ENCODE data around the gene SLC22A17. TPM values are rescaled to one million over a fixed set of nuclear protein-coding genes. Genes with fewer than 3 reads are reported as not detected.

The SLC22A17 gene
- total and polyA plus RNA-seq, 2 of the 13 experiments (the other 11 are each of a cell fraction or from before 2014, with no cell fraction given), result 0.95 to 1.1 TPM

GRCh38 chr14:23301288-23301968, 51.3 kb downstream of the SLC22A17 start (continued):
- no peak; the same call in 1 of the 2 replicates for TF ChIP-seq HOMEZ (CRISPR knock-in tag; IDR thresholded peaks at IDR 0.05; ENCODE audit: low read depth)
- peak; percentile 60; the same call in 1 of the 2 replicates for TF ChIP-seq NR2C2 (CRISPR knock-in tag; IDR thresholded peaks at IDR 0.05; ENCODE audit: borderline replicate concordance)
- no peak for TF ChIP-seq CCAR2 (optimal IDR thresholded peaks at IDR 0.05; ENCODE audit: low read depth, low read length)
- peak; percentile 87; the same call in 1 of the 2 replicates for TF ChIP-seq ZNF253 (CRISPR knock-in tag; IDR thresholded peaks at IDR 0.05; ENCODE audit: borderline replicate concordance)
- TF ChIP-seq ZNF547 (CRISPR knock-in tag; IDR thresholded peaks at IDR 0.05), result no peak; the same call in 1 of the 2 replicates
- TF ChIP-seq ZNF292 (CRISPR knock-in tag; IDR thresholded peaks at IDR 0.05; ENCODE audit: borderline replicate concordance, low read depth), result no peak; the same call in none of the 2 replicates
- no peak; the same call in 1 of the 2 replicates for TF ChIP-seq GTF2F1 (IDR thresholded peaks at IDR 0.05; ENCODE audit: low read length)
- TF ChIP-seq SATB2 (CRISPR knock-in tag; IDR thresholded peaks at IDR 0.05), result peak; percentile 91
- peak; percentile 94 for TF ChIP-seq KDM2A (CRISPR knock-in tag; IDR thresholded peaks at IDR 0.05; ENCODE audit: borderline replicate concordance, low read depth)
- peak; percentile 53 for TF ChIP-seq IKZF4 (CRISPR knock-in tag; IDR thresholded peaks at IDR 0.05; ENCODE audit: borderline replicate concordance, low read depth, not compliant biosample characterization)
- peak; percentile 92; the same call in 1 of the 2 replicates for TF ChIP-seq ZNF513 (CRISPR knock-in tag; conservative IDR thresholded peaks at IDR 0.05)
- peak; percentile 63; the same call in 1 of the 2 replicates for TF ChIP-seq ZNF264 (CRISPR knock-in tag; IDR thresholded peaks at IDR 0.05)
- TF ChIP-seq PHB2 (IDR thresholded peaks at IDR 0.05; ENCODE audit: partially characterized antibody), result no peak
- TF ChIP-seq ZNF484 (CRISPR knock-in tag; IDR thresholded peaks at IDR 0.05; ENCODE audit: borderline replicate concordance, low read depth), result no peak
- peak; percentile 76 for TF ChIP-seq RNF2 (conservative IDR thresholded peaks at IDR 0.05; ENCODE audit: low read depth)
- peak; percentile 81 for TF ChIP-seq KDM3A (CRISPR knock-in tag; IDR thresholded peaks at IDR 0.05; ENCODE audit: low read depth)
- TF ChIP-seq DBP (CRISPR knock-in tag; IDR thresholded peaks at IDR 0.05; ENCODE audit: not compliant biosample characterization), result peak; percentile 88
- TF ChIP-seq ZNF564 (CRISPR knock-in tag; IDR thresholded peaks at IDR 0.05), result no peak
- TF ChIP-seq FOXM1 (CRISPR knock-in tag; IDR thresholded peaks at IDR 0.05), result no peak
- TF ChIP-seq ZNF280D (CRISPR knock-in tag; IDR thresholded peaks at IDR 0.05), result no peak
- peak; percentile 67; the same call in 1 of the 2 replicates for TF ChIP-seq SMARCE1 (IDR thresholded peaks at IDR 0.05; ENCODE audit: borderline replicate concordance)
- TF ChIP-seq ELF3 (CRISPR knock-in tag; IDR thresholded peaks at IDR 0.05), result peak; percentile 99
- no peak for TF ChIP-seq CCDC6 (CRISPR knock-in tag; IDR thresholded peaks at IDR 0.05)
- no peak for TF ChIP-seq GTF3A (CRISPR knock-in tag; conservative IDR thresholded peaks at IDR 0.05)
